GM18909 (cell line): ENCODE results near the gene TMIGD1.
"Not testable (repeated sequence)": the region's sequence is repeated elsewhere in the genome, so short reads cannot be mapped to it uniquely, and the experiment has no call there.

Experiments used
- ATAC-seq: cut with Tn5 transposase; IDR thresholded peaks from one replicate; pipeline ENCODE4 v1.9.1; 2021; ENCODE audit warnings: mild to moderate bottlenecking; ENCODE audit not compliant: unreplicated experiment, poor library complexity

TMIGD1 gene

GRCh38 chr17:30360086-30360808 lies 26.4 kb upstream of the TMIGD1 start:
- ATAC-seq, result no peak

GRCh38 chr17:30358055-30358760 lies 24.4 kb upstream of the TMIGD1 start:
- no peak for ATAC-seq

- no peak for ATAC-seq
These were observed 23.6 kb upstream of the TMIGD1 start for GRCh38 chr17:30357476-30357875.

- no peak for ATAC-seq
These were observed 20.8 kb upstream of the TMIGD1 start for GRCh38 chr17:30354701-30355100.

GRCh38 chr17:30352240-30352814 lies 18.5 kb upstream of the TMIGD1 start:
- no peak for ATAC-seq

GRCh38 chr17:30351735-30352134 lies 17.9 kb upstream of the TMIGD1 start:
- no peak for ATAC-seq

- not testable (repeated sequence) for ATAC-seq
These were observed 17.4 kb upstream of the TMIGD1 start for GRCh38 chr17:30351263-30351662.

GRCh38 chr17:30349252-30349651 lies 15.4 kb upstream of the TMIGD1 start:
- no peak for ATAC-seq

GRCh38 chr17:30347488-30347887 lies 13.6 kb upstream of the TMIGD1 start:
- no peak for ATAC-seq

- ATAC-seq, result no peak
These were observed 12.5 kb upstream of the TMIGD1 start for GRCh38 chr17:30346221-30346795.

GRCh38 chr17:30345527-30346075 lies 11.7 kb upstream of the TMIGD1 start:
- ATAC-seq, result no peak

GRCh38 chr17:30345089-30345433 lies 11.2 kb upstream of the TMIGD1 start:
- ATAC-seq, result no peak

- ATAC-seq, result no peak
These were observed 10.6 kb upstream of the TMIGD1 start for GRCh38 chr17:30344283-30345088.

- no peak for ATAC-seq
These were observed 9.9 kb upstream of the TMIGD1 start for GRCh38 chr17:30343796-30344195.

GRCh38 chr17:30343244-30343643 lies 9.4 kb upstream of the TMIGD1 start:
- ATAC-seq, result not testable (repeated sequence)

GRCh38 chr17:30341703-30342249 lies 7.9 kb upstream of the TMIGD1 start:
- no peak for ATAC-seq

- ATAC-seq, result no peak
These were observed 7.0 kb upstream of the TMIGD1 start for GRCh38 chr17:30340801-30341356.

GRCh38 chr17:30339086-30339485 lies 5.2 kb upstream of the TMIGD1 start:
- ATAC-seq, result no peak

GRCh38 chr17:30337393-30337999 lies 3.6 kb upstream of the TMIGD1 start:
- ATAC-seq, result no peak
